Measurements from ENCODE around the gene RAD51B.

RAD51B gene

DNA sequence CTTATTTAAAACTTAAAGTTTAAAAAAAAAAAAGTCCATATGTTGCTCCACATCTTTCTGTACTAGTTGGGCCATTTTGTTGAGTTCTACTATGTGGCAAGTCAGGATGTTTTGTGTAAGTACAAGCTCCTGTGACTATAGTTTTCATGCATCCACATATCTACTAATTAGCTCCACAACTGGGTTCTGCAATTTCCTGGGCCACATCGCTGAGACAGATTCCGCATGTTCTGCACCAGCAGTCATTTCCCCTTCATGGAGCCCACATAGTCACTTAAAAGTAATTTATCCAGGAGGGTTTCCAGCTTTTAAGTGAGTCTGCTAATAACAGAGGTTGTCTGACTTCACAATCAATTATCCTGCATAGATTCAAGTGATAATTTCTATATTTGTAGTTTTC, 511.8 kb downstream of the RAD51B start:
- TF ChIP-seq, protein P1, sequence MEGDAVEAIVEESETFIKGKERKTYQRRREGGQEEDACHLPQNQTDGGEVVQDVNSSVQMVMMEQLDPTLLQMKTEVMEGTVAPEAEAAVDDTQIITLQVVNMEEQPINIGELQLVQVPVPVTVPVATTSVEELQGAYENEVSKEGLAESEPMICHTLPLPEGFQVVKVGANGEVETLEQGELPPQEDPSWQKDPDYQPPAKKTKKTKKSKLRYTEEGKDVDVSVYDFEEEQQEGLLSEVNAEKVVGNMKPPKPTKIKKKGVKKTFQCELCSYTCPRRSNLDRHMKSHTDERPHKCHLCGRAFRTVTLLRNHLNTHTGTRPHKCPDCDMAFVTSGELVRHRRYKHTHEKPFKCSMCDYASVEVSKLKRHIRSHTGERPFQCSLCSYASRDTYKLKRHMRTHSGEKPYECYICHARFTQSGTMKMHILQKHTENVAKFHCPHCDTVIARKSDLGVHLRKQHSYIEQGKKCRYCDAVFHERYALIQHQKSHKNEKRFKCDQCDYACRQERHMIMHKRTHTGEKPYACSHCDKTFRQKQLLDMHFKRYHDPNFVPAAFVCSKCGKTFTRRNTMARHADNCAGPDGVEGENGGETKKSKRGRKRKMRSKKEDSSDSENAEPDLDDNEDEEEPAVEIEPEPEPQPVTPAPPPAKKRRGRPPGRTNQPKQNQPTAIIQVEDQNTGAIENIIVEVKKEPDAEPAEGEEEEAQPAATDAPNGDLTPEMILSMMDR (IDR thresholded peaks at IDR 0.05; ENCODE audit: low read depth, low read length), result no peak
- no peaks in the 10 kb centered on the region for H3K36me3 ChIP-seq
- no peak overlapping the region for H3K4me3 ChIP-seq (ENCODE audit: low read depth, low read length)
- no peaks in the 10 kb centered on the region for H3K27me3 ChIP-seq
- no peak for DNase-seq
- no peaks in the 10 kb centered on the region for H3K4me1 ChIP-seq
- no peaks in the 10 kb centered on the region for H3K9me3 ChIP-seq

GRCh38 chr14:68331991-68332390, 512.4 kb downstream of the RAD51B start:
- no peaks in the 10 kb centered on the region for H3K9me3 ChIP-seq
- no peaks in the 10 kb centered on the region for H3K36me3 ChIP-seq
- H3K4me1 ChIP-seq, result no peaks in the 10 kb centered on the region
- no peak overlapping the region for H3K4me3 ChIP-seq (ENCODE audit: low read depth, low read length)
- DNase-seq, result no peak
- no peaks in the 10 kb centered on the region for H3K27me3 ChIP-seq
- TF ChIP-seq, protein P1 (IDR thresholded peaks at IDR 0.05; ENCODE audit: low read depth, low read length), result no peak

DNA sequence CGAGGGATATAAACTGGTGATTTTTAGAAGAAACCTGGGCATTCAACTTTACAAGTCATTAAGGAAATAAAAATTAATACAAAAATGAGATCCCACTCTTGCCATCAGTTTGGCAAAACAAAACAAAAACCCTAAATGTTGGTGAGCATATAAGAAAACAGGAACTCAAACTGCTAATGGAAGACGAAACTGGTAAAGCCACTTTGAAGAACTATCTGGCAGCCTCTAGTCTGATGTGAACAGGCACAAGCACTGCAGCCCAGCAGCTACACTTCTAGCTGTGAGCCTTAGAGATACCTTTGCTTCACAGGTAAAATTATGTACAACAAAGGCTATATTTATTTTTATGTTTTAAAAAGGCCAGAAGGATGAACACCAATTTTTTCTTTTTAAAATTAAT, 513.7 kb downstream of the RAD51B start:
- TF ChIP-seq, protein P1 (IDR thresholded peaks at IDR 0.05; ENCODE audit: low read depth, low read length), result no peak
- Histone ChIP-seq H3K9me3 (no peaks in the 10 kb centered on the region), H3K36me3 (no peaks in the 10 kb centered on the region), H3K27me3 (no peaks in the 10 kb centered on the region), H3K4me3 (ENCODE audit: low read depth, low read length) (no peak overlapping the region), H3K4me1 (no peaks in the 10 kb centered on the region)
- no peak for DNase-seq

GRCh38 chr14:68335312-68335711, 515.7 kb downstream of the RAD51B start:
- no peak for DNase-seq
- TF ChIP-seq, protein P1 (IDR thresholded peaks at IDR 0.05; ENCODE audit: low read depth, low read length), result no peak
- H3K4me1 ChIP-seq, result no peaks in the 10 kb centered on the region
- H3K27me3 ChIP-seq, result no peaks in the 10 kb centered on the region
- no peak overlapping the region for H3K4me3 ChIP-seq (ENCODE audit: low read depth, low read length)
- no peaks in the 10 kb centered on the region for H3K9me3 ChIP-seq
- H3K36me3 ChIP-seq, result no peaks in the 10 kb centered on the region

GRCh38 chr14:68336165-68336564, 516.6 kb downstream of the RAD51B start:
- Histone ChIP-seq H3K27me3 (no peaks in the 10 kb centered on the region), H3K36me3 (no peaks in the 10 kb centered on the region), H3K4me1 (no peaks in the 10 kb centered on the region), H3K4me3 (ENCODE audit: low read depth, low read length) (no peak overlapping the region), H3K9me3 (no peaks in the 10 kb centered on the region)
- TF ChIP-seq, protein P1 (IDR thresholded peaks at IDR 0.05; ENCODE audit: low read depth, low read length), result no peak
- DNase-seq, result no peak

DNA sequence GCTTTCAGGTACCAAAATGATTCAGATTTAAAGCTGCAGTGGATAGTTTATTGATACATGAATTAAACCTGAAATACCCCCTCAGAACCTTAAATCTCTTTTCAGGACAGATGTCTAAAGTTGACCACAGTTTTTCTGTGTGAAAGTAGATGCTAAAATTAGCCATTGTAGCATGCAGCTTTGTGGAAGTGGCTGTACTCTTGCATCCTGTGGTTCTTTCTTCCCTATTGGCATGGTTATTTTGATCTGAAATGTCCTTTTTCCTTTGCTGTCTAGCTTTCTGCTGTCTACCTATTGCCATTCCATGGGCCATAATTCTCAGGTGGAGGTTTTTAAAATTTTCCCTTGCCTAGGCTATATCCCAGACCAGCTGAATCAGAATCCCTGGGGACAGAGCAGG, 517.7 kb downstream of the RAD51B start:
- Histone ChIP-seq H3K36me3 (no peaks in the 10 kb centered on the region), H3K4me1 (no peaks in the 10 kb centered on the region), H3K27me3 (no peaks in the 10 kb centered on the region), H3K9me3 (no peaks in the 10 kb centered on the region), H3K4me3 (ENCODE audit: low read depth, low read length) (no peak overlapping the region)
- TF ChIP-seq, protein P1 (IDR thresholded peaks at IDR 0.05; ENCODE audit: low read depth, low read length), result no peak
- DNase-seq, result no peak

Data from BE2C (cell line).